HG03139 (cell line): ENCODE results near the gene IGF2R.
"Not testable (repeated sequence)": the region's sequence is repeated elsewhere in the genome, so short reads cannot be mapped to it uniquely, and the experiment has no call there.

Source experiments
- ATAC-seq: cut with Tn5 transposase; IDR thresholded peaks from one replicate; pipeline ENCODE4 v1.9.1; 2021; ENCODE audit not compliant: unreplicated experiment

Gene IGF2R

GRCh38 chr6:159995405-159995804 lies 26.5 kb downstream of the IGF2R start:
- ATAC-seq = no peak

- ATAC-seq = no peak
Observed at GRCh38 chr6:159996087-159996622, 27.3 kb downstream of the IGF2R start.

- ATAC-seq = no peak
Observed at GRCh38 chr6:159996626-159997497, 28.0 kb downstream of the IGF2R start.

GRCh38 chr6:159997498-159998101 lies 28.7 kb downstream of the IGF2R start:
- ATAC-seq = no peak

GRCh38 chr6:159998538-159998937 lies 29.7 kb downstream of the IGF2R start:
- no peak for ATAC-seq

- no peak for ATAC-seq
Observed at GRCh38 chr6:159999240-159999671, 30.4 kb downstream of the IGF2R start.

GRCh38 chr6:160000280-160000704 lies 31.4 kb downstream of the IGF2R start:
- no peak for ATAC-seq

GRCh38 chr6:160000893-160001427 lies 32.1 kb downstream of the IGF2R start:
- not testable (repeated sequence) for ATAC-seq

- ATAC-seq = no peak
Observed at GRCh38 chr6:160002882-160003281, 34.0 kb downstream of the IGF2R start.

GRCh38 chr6:160004018-160004417 lies 35.1 kb downstream of the IGF2R start:
- no peak for ATAC-seq

- no peak for ATAC-seq
Observed at GRCh38 chr6:160004419-160005175, 35.7 kb downstream of the IGF2R start.

- no peak for ATAC-seq
Observed at GRCh38 chr6:160005211-160005610, 36.3 kb downstream of the IGF2R start.

- no peak for ATAC-seq
Observed at GRCh38 chr6:160005861-160006540, 37.1 kb downstream of the IGF2R start.

- ATAC-seq = no peak
Observed at GRCh38 chr6:160007145-160007544, 38.3 kb downstream of the IGF2R start.

- no peak for ATAC-seq
Observed at GRCh38 chr6:160007611-160008010, 38.7 kb downstream of the IGF2R start.

- no peak for ATAC-seq
Observed at GRCh38 chr6:160010067-160010466, 41.2 kb downstream of the IGF2R start.

GRCh38 chr6:160013987-160014868 lies 45.3 kb downstream of the IGF2R start:
- ATAC-seq = no peak

GRCh38 chr6:160014869-160015182 lies 45.9 kb downstream of the IGF2R start:
- no peak for ATAC-seq

- no peak for ATAC-seq
Observed at GRCh38 chr6:160015778-160016684, 47.1 kb downstream of the IGF2R start.
